ENCODE data around the gene RNF133. TPM values are rescaled to one million over a fixed set of nuclear protein-coding genes. Genes with fewer than 3 reads are reported as not detected.

Gene RNF133
- total and polyA plus RNA-seq, 10 of the 15 experiments (the other 5 are each of a cell fraction or from before 2014, with no cell fraction given) = 0.05 TPM; not detected in 9

- TF ChIP-seq SMARCA5 (IDR thresholded peaks at IDR 0.05) (no peak), CBFB (IDR thresholded peaks at IDR 0.05; ENCODE audit: low read depth) (no peak), SRF (IDR thresholded peaks at IDR 0.05; ENCODE audit: low read depth in 2 of 2, low read length in 2 of 2) (no peak), RFX5 (IDR thresholded peaks at IDR 0.05; ENCODE audit: low read depth, low read length) (no peak), REST (IDR thresholded peaks at IDR 0.05; ENCODE audit: low read depth, low read length) (no peak), BHLHE40 (IDR thresholded peaks at IDR 0.05; ENCODE audit: borderline replicate concordance in 1 of 2, low read depth in 2 of 2, low read length in 1 of 2) (no peak), HDGF (IDR thresholded peaks at IDR 0.05) (no peak), CREM (IDR thresholded peaks at IDR 0.05; ENCODE audit: low read depth) (no peak), POLR2AphosphoS2 (IDR thresholded peaks at IDR 0.05; ENCODE audit: low read depth, low read length) (no peak), POU2F2 (IDR thresholded peaks at IDR 0.05; ENCODE audit: borderline replicate concordance, low read depth, low read length) (no peak), EED (IDR thresholded peaks at IDR 0.05; ENCODE audit: low read depth) (no peak)
These were observed 26.4 kb downstream of the RNF133 start (continued) for GRCh38 chr7:122672536-122672935.
